HepG2 (cell line): ENCODE results near the gene SLC44A4. TPM values are rescaled to one million over a fixed set of nuclear protein-coding genes. Genes with fewer than 3 reads are reported as not detected.
A peak's percentile ranks its signal among the peaks of the same experiment; 100 is the strongest.

Experiments used
- ARID3A ChIP-seq: IDR thresholded peaks from 2 replicates; pipeline ENCODE4 v1.6.1; 2012; ENCODE audit warnings: low read depth, low read length, improper control_type of control experiment
- BRD4 ChIP-seq: sonication (generic); formaldehyde crosslinking; IDR thresholded peaks from 2 replicates; pipeline ENCODE4 v1.4.0; 2020; ENCODE audit warnings: missing genetic modification reagents
- EP300 ChIP-seq, 3 experiments: sonication (generic) in 1 of 3; formaldehyde crosslinking in 1 of 3; IDR thresholded peaks; 2 replicates each; pipeline versions ENCODE4 v1.5.1 to v1.6.1; 2011 to 2020; ENCODE audit warnings: low read depth in 2 of 3, low read length in 2 of 3, borderline replicate concordance in 1 of 3, improper control_type of control experiment in 1 of 3, mild to moderate bottlenecking in 1 of 3, missing genetic modification reagents in 1 of 3, moderate library complexity in 1 of 3
- FOXP1 ChIP-seq, 2 experiments: fragments of 450-650 bp in 1 of 2; IDR thresholded peaks; 2 replicates each; pipeline ENCODE4 v1.6.1; 2017 to 2018; ENCODE audit warnings: antibody characterized with exemption in 1 of 2
- MEIS2 ChIP-seq: sonication (generic); formaldehyde crosslinking; IDR thresholded peaks from 2 replicates; pipeline ENCODE4 v1.9.0; 2021; ENCODE audit warnings: mild to moderate bottlenecking, missing genetic modification reagents
- NONO ChIP-seq, 2 experiments: fragments of 450-650 bp in 1 of 2; sonication (generic) in 1 of 2; formaldehyde crosslinking in 1 of 2; IDR thresholded peaks in 1 of 2; conservative IDR thresholded peaks in 1 of 2; 2 replicates each; pipeline versions ENCODE4 v1.6.1 to v1.8.0; 2017 to 2022; ENCODE audit warnings: mild to moderate bottlenecking in 1 of 2, missing genetic modification reagents in 1 of 2, moderate library complexity in 1 of 2
- ONECUT2 ChIP-seq: sonication (generic); formaldehyde crosslinking; IDR thresholded peaks from 2 replicates; pipeline ENCODE4 v1.4.0; 2020; ENCODE audit warnings: missing genetic modification reagents
- POLR2G ChIP-seq: fragments of 200-400 bp; formaldehyde crosslinking; IDR thresholded peaks from 2 replicates; pipeline ENCODE4 v1.6.1; 2018; ENCODE audit warnings: mild to moderate bottlenecking, low read depth, low read length, moderate library complexity
- PREB ChIP-seq: sonication (generic); formaldehyde crosslinking; IDR thresholded peaks from 2 replicates; pipeline ENCODE4 v1.4.0; 2020; ENCODE audit warnings: missing genetic modification reagents
- SRF ChIP-seq: IDR thresholded peaks from 2 replicates; pipeline ENCODE4 v1.6.1; 2011; ENCODE audit warnings: mild to moderate bottlenecking, low read depth, low read length, moderate library complexity
- TMF1 ChIP-seq: sonication (generic); formaldehyde crosslinking; IDR thresholded peaks from 2 replicates; pipeline ENCODE4 v1.8.1; 2022; ENCODE audit warnings: low read depth, missing genetic modification reagents
- TOE1 ChIP-seq: sonication (generic); formaldehyde crosslinking; IDR thresholded peaks from 2 replicates; pipeline ENCODE4 v1.4.0; 2020; ENCODE audit warnings: mild to moderate bottlenecking, missing genetic modification reagents
- TRAFD1 ChIP-seq: sonication (generic); formaldehyde crosslinking; IDR thresholded peaks from 2 replicates; pipeline ENCODE4 v1.5.1; 2020; ENCODE audit warnings: missing genetic modification reagents, mild to moderate bottlenecking, borderline replicate concordance
- ZNF432 ChIP-seq: sonication (generic); formaldehyde crosslinking; IDR thresholded peaks from 2 replicates; pipeline ENCODE4 v1.5.0; 2020; ENCODE audit warnings: missing genetic modification reagents, mild to moderate bottlenecking, borderline replicate concordance
- ZNF441 ChIP-seq: sonication (generic); formaldehyde crosslinking; IDR thresholded peaks from 2 replicates; pipeline ENCODE4 v1.7.0; 2021; ENCODE audit warnings: missing genetic modification reagents, borderline replicate concordance
- ZNF747 ChIP-seq: sonication (generic); formaldehyde crosslinking; IDR thresholded peaks from 2 replicates; pipeline ENCODE4 v1.8.1; 2023; ENCODE audit warnings: missing genetic modification reagents, mild to moderate bottlenecking, borderline replicate concordance
- ZNF891 ChIP-seq: sonication (generic); formaldehyde crosslinking; IDR thresholded peaks from 2 replicates; pipeline ENCODE4 v1.5.0; 2020; ENCODE audit warnings: mild to moderate bottlenecking, missing genetic modification reagents
- polyA plus RNA-seq, 8 experiments: library from polyadenylated mRNA; depleted of rRNA in 3 of 8; stranded (reverse) in 7 of 8; unstranded in 1 of 8; fragments of >200 nt; fragmentation: Illumina TruSeq in 4 of 8; extraction: Trizol in 4 of 8; gene quantifications; 2 replicates each; pipeline versions ENCODE4 v1.2.1 to v1.2.3, GENCODE V29; 2011 to 2016; ENCODE audit warnings: low read depth in 4 of 8, missing spikeins in 1 of 8, mixed read lengths in 1 of 8; ENCODE audit not compliant: insufficient read depth in 1 of 8
- total RNA-seq, 5 experiments: library from RNA; depleted of rRNA; stranded (reverse); fragments of >200 nt; fragmentation: Illumina TruSeq; extraction: Trizol; gene quantifications; 2 replicates each; pipeline ENCODE4 v1.2.3, GENCODE V29; 2016; ENCODE audit warnings: low read depth in 1 of 5
- TF ChIP-seq, protein P1 (sequence below): sonication (generic); formaldehyde crosslinking; IDR thresholded peaks from 2 replicates; pipeline ENCODE4 v1.4.0; 2020; ENCODE audit warnings: mild to moderate bottlenecking, missing genetic modification reagents
- TF ChIP-seq, protein P2 (sequence below): sonication (generic); formaldehyde crosslinking; IDR thresholded peaks from 2 replicates; pipeline ENCODE4 v1.9.0; 2021; ENCODE audit warnings: missing genetic modification reagents, borderline replicate concordance

The SLC44A4 gene
- total and polyA plus RNA-seq, 2 of the 13 experiments (the other 11 are each of a cell fraction or from before 2014, with no cell fraction given): 3.5 to 5.9 TPM

GRCh38 chr6:31814677-31815024 is 64.1 kb downstream of the SLC44A4 start (continued):
- no peak for TF ChIP-seq TMF1 (CRISPR knock-in tag)
- TF ChIP-seq MEIS2 (CRISPR knock-in tag): no peak
- no peak for TF ChIP-seq TRAFD1 (CRISPR knock-in tag)
- no peak for TF ChIP-seq ZNF747 (CRISPR knock-in tag)
- TF ChIP-seq ARID3A: no peak
- peak; percentile 35 for TF ChIP-seq ONECUT2
- TF ChIP-seq EP300 (IDR thresholded peaks at IDR 0.05; ENCODE audit: low read depth in 2 of 2, low read length in 2 of 2): peak in 1 of 2 experiments; percentile 68; a peak in 2 of 4 replicates
- TF ChIP-seq EP300 (CRISPR knock-in tag; IDR thresholded peaks at IDR 0.05; ENCODE audit: borderline replicate concordance): no peak
- no peak for TF ChIP-seq ZNF432 (CRISPR knock-in tag)
- TF ChIP-seq, protein P1, sequence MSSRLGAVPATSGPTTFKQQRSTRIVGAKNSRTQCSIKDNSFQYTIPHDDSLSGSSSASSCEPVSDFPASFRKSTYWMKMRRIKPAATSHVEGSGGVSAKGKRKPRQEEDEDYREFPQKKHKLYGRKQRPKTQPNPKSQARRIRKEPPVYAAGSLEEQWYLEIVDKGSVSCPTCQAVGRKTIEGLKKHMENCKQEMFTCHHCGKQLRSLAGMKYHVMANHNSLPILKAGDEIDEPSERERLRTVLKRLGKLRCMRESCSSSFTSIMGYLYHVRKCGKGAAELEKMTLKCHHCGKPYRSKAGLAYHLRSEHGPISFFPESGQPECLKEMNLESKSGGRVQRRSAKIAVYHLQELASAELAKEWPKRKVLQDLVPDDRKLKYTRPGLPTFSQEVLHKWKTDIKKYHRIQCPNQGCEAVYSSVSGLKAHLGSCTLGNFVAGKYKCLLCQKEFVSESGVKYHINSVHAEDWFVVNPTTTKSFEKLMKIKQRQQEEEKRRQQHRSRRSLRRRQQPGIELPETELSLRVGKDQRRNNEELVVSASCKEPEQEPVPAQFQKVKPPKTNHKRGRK (CRISPR knock-in tag): no peak
- TF ChIP-seq, protein P2, sequence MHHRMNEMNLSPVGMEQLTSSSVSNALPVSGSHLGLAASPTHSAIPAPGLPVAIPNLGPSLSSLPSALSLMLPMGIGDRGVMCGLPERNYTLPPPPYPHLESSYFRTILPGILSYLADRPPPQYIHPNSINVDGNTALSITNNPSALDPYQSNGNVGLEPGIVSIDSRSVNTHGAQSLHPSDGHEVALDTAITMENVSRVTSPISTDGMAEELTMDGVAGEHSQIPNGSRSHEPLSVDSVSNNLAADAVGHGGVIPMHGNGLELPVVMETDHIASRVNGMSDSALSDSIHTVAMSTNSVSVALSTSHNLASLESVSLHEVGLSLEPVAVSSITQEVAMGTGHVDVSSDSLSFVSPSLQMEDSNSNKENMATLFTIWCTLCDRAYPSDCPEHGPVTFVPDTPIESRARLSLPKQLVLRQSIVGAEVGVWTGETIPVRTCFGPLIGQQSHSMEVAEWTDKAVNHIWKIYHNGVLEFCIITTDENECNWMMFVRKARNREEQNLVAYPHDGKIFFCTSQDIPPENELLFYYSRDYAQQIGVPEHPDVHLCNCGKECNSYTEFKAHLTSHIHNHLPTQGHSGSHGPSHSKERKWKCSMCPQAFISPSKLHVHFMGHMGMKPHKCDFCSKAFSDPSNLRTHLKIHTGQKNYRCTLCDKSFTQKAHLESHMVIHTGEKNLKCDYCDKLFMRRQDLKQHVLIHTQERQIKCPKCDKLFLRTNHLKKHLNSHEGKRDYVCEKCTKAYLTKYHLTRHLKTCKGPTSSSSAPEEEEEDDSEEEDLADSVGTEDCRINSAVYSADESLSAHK: no peak
- no peak for TF ChIP-seq FOXP1 (IDR thresholded peaks at IDR 0.05)
- no peak for TF ChIP-seq FOXP1 (CRISPR knock-in tag; IDR thresholded peaks at IDR 0.05)
- TF ChIP-seq ZNF891 (CRISPR knock-in tag): no peak
- 0 out of 2 replicates have a peak, but pooled peaks have one; percentile 3 for TF ChIP-seq POLR2G
- peak; percentile 56; the same call in 1 of the 2 replicates for TF ChIP-seq SRF
- TF ChIP-seq NONO (IDR thresholded peaks at IDR 0.05): no peak
- TF ChIP-seq NONO (CRISPR knock-in tag; conservative IDR thresholded peaks at IDR 0.05): no peak
- TF ChIP-seq TOE1 (CRISPR knock-in tag): no peak
- TF ChIP-seq PREB (CRISPR knock-in tag): no peak
- no peak for TF ChIP-seq BRD4 (CRISPR knock-in tag)
- no peak for TF ChIP-seq ZNF441 (CRISPR knock-in tag)
